Stimulated activated naive CD4-positive, alpha-beta T cell (primary cell): ENCODE results near the gene CFAP65.

ENCODE experiments used
- DNase-seq, 6 experiments: peaks; one replicate each; lab custom pipeline; 2025; lab: John Stamatoyannopoulos, UW

Gene CFAP65

GRCh38 chr2:219032051-219032745 is 9.1 kb downstream of the CFAP65 start:
- DNase-seq = no peak

- DNase-seq = no peak
Observed at GRCh38 chr2:219031005-219031738, 10.1 kb downstream of the CFAP65 start.

GRCh38 chr2:219030177-219030940 is 11.0 kb downstream of the CFAP65 start:
- DNase-seq = no peak

- DNase-seq = peak; percentile 27 to 76 (median 68)
Observed at GRCh38 chr2:219029829-219030165, 11.5 kb downstream of the CFAP65 start.

GRCh38 chr2:219028996-219029828 is 12.1 kb downstream of the CFAP65 start:
- no peak for DNase-seq

GRCh38 chr2:219028141-219028540 is 13.2 kb downstream of the CFAP65 start:
- no peak for DNase-seq

GRCh38 chr2:219027511-219028055 is 13.7 kb downstream of the CFAP65 start:
- no peak for DNase-seq

- DNase-seq = no peak
Observed at GRCh38 chr2:219026946-219027345, 14.4 kb downstream of the CFAP65 start.

GRCh38 chr2:219025637-219026585 is 15.4 kb downstream of the CFAP65 start:
- no peak for DNase-seq

GRCh38 chr2:219024059-219024458 is 17.3 kb downstream of the CFAP65 start:
- DNase-seq = no peak

GRCh38 chr2:219023045-219023605 is 18.2 kb downstream of the CFAP65 start:
- no peak for DNase-seq

GRCh38 chr2:219022616-219023015 is 18.7 kb downstream of the CFAP65 start:
- no peak for DNase-seq

- DNase-seq = no peak
Observed at GRCh38 chr2:219022041-219022440, 19.3 kb downstream of the CFAP65 start.

- no peak for DNase-seq
Observed at GRCh38 chr2:219021591-219021990, 19.7 kb downstream of the CFAP65 start.

- DNase-seq = no peak
Observed at GRCh38 chr2:219020604-219021365, 20.5 kb downstream of the CFAP65 start.

GRCh38 chr2:219019436-219019835 is 21.9 kb downstream of the CFAP65 start:
- DNase-seq = no peak

GRCh38 chr2:219018726-219019125 is 22.6 kb downstream of the CFAP65 start:
- DNase-seq = no peak

- no peak for DNase-seq
Observed at GRCh38 chr2:219018286-219018685, 23.0 kb downstream of the CFAP65 start.

- DNase-seq = no peak
Observed at GRCh38 chr2:219017201-219017931, 23.9 kb downstream of the CFAP65 start.
